Measurements from ENCODE around the gene C10orf95.
"Not testable (repeated sequence)": the region's sequence is repeated elsewhere in the genome, so short reads cannot be mapped to it uniquely, and the experiment has no call there.

The C10orf95 gene

DNA sequence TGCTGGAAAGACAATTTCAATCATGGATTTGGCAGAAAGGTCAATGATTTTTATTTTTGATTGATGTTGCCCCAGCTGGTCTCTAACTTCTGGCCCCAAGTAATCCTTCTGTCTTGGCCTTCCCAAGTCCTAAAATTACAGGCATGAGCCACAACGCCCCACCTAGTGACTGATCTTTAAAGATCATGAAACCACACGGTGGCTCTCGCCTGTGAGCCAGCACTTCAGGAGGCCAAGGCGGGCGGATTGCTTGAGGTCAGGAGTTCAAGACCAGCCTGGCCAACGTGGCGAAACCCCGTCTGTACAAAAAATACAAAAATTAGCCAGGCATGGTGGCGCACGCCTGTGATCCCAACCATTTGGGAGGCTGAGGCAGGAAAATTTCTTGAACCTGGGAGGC, 12.6 kb upstream of the C10orf95 start:
- ATAC-seq: no peak

DNA sequence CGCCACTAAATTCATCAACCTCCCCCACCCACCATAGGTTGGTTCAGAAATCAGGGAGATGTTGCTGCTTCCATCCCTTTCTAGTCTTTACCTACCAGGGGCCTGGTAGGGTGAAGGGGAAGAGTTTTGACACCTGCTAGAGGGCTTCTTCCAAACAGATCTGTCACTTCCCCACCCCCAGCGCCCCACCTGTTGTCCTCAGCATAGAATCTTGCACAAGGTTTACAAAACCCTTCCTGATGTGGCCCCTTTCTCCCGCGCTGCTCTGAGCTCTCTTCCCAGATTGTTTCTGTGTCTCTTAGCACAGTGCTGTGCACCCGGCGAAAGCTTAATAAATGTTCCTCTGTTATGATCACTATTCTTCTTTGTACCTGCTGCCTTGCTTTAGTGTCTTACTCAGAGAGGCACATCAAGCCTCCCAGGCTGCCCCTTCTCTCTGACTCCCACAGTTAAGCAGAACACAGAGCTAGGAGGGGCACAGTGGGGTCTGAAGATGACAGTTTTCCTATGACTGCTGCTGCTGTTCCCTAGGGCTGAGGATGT, 11.2 kb upstream of the C10orf95 start:
- ATAC-seq: no peak

DNA sequence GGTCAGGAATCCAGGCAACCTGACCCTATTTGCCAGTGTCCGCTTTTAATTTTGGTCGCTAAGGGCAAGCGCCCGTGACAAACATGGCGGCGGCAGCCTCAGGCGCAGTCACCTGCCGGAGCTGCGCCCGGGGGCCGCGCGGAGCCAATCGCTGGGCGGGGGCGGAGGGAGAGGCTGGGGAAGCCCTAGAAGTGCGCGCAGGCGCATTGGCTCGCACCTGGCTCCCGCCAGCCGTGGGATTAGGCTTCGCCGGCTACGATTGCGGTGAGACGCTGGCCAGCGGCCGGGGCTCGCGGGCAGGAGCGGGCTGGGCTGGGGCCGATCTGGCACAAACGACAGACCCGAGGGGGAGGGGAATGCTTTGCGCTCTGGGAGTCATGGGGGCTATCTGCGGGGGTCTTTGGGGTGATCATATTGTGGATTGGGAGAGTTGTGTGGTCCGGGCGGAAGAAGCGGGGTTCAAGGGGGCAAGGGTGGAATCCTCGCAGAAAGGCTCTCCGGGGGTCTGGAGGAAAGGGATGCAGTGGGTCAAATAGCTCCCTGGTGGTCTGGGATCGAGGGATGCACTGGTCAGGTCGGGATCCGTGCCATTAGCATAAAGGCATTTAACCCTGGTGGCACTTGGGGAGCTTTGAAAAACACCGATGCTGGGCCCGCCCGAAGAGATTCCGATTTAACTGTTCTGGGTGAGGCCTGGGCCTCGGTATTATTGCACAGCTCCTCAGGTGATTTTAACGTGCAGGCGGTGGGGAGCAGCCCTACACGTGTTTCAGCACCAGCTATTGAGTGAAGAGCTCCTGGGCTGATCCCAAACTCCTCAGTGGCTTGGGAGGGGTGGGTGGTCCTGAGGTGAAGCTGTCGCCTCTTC, 10.1 kb upstream of the C10orf95 start:
- peak; percentile 97 to 98 for ATAC-seq

DNA sequence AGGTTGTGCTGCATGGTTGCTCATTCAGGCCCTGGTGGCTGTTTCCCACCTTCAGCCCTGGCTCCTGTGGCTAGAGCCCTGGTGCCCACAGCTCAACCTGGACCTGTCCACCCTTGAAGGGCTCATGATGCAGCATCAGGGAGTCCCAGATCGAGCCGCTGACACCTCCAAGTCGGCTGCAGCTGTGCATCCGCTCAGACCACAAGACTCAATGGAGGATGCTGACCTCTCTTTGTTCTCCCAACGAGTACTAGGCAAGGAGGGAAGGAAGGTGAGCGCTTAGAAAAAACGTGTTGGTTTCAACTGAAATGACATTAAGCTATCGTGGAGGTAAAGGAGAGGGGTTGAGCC, 9.5 kb upstream of the C10orf95 start:
- peak; percentile 8 to 11 for ATAC-seq

DNA sequence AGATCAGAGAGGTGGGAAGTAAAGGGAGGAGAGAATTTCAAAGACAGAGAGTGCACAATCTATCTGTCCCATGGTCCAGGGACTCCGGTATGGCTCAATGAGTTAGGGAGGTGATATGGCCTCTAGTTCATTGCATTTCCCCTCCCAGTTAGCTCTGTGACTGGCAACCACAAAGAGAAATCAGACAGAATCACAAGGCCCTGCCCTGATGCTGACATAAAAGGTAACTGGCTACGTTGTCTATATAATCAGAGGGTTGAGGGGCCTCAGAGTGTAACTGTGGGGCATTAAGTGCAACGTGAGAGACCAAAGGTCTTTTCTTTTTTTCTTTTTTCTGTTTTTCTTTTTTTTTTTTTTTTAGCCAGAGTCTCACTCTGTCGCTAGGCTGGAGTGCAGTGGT, 7.3 kb upstream of the C10orf95 start:
- ATAC-seq: no peak

DNA sequence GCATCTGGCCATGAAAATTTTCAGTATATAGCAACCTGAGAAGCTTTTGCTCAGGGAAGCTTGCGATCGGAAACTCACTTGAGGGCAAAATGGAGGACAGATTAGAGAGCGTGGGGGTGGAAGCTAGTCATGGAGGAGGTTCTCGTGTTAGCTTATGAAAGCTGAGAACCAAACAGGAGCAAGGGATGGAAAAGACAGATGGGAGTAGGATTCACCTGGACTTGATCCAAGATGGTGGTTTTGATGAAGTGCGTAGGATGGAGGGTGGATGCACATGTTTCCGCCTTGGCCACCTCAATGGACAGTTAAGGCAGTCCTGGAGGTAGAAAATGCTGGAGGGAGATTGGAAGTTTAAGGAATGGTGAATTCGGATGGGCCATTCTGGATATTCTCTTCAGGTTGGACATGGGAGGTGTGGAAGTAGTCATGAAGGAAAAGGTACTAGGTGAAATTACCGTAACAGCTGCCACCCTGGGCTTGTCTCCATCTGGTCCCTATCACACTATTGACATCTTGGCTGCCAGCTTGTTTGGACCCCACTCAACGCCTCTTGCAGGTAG, 6.3 kb upstream of the C10orf95 start:
- no peak for ATAC-seq

DNA sequence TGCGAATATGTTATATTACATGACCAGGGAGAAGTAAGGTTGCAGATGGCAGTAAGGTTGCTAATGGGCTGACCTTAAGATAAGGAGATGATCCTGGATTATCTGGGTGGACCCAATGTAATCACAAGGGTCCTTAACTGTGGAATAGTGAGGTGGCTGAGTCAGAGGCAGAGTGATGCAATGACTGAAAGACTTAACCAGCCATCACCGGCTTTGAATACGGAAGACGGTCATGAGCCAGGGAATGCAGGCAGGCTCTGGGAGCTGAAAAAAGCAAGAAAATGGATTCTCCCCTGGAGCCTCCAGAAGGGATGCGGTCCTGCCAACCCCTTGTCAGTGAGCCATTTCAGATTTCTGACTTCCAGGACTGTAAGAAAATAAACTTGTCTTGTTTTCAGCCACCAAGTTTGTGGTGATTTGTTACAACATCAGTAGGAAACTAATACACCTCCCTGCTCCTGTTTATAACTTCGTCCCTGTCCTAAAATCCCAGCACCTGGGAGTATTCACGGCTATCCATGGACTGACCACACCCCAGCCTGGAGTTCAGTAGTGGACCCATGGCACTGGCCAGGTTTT, 4.6 kb upstream of the C10orf95 start:
- ATAC-seq: no peak

DNA sequence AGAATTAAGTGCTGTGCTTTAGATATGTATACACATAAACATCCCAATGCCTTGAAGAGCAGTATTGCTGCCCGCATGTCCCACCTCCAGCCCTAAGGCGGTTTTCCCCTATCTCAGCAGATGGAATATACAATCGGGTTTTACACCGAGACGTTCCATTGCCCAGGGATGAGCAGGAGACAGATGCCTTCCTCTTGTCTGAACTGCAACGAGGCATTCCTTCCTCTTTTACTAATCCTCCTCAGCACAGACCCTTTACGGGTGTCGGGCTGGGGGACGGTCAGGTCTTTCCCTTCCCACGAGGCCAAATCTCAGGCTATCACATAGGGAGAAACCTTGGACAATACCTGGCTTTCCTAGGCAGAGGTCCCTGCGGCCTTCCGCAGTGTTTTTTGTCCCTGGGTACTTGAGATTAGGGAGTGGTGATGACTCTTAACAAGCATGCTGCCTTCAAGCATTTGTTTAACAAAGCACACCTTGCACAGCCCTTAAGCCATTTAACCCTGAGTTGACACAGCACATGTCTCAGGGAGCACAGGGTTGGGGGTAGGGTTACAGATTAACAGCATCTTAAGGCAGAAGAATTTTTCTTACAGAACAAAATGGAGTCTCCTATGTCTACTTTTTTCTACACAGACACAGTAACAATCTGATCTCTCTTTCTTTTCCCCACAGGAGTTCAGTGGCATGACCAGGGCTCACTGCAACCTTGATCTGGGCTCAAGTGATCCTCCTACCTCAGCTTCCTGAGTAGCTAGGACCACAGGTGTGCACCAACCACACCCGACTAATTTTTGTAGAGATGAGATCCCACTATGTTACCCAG, 3.5 kb upstream of the C10orf95 start:
- not testable (repeated sequence) for ATAC-seq

DNA sequence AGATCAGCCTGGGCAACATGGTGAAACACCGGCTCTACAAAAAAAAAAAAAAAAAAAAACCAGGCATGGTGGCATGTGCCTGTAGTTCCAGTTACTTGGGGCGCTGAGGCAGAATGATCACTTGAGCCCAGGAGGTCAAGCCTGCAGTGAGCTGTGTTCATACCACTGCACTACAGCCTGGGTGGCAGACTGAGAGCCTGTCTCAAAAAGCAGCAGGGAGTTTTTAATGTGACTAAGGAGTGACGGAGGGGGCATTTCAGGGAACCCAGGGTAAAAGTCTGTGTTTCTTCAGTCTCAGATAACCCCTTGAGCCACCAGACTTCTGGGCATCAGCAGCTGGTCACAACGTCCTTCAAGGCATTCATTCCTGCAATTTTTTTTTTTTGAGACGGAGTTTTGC, 2.2 kb upstream of the C10orf95 start:
- no peak for ATAC-seq

DNA sequence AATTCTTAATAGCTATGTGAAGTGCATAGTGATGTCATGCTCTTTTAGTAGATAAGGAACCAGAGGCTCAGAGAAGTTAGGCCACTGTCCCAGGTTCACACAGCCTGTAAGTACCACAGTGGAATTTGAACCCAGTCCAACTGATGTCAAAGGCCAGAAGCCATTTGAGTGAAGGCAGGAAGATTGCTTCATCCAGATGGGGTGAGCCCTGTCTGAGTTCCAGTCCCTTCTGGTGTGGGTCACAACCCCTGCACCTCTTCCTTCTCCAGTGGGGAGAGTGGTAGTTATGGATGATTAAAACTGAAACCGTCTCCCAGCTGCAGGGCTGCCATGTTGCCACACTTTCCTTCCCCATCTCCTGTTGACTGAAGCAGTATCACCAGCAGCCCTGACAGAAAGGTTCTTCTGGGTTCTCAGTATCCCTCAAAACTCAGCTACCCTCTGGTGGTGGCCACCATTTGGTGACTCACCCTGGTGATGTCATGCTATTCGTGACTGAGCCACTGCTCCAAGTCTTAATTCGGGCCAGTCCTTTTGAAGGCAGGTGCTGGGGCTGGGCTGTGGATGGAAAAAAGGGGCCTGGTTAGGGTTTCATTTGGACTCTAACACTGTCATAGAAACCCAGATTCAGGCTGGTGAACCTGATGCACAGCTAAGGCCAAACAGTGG, 1.5 kb upstream of the C10orf95 start:
- peak; percentile 61 to 65 for ATAC-seq

DNA sequence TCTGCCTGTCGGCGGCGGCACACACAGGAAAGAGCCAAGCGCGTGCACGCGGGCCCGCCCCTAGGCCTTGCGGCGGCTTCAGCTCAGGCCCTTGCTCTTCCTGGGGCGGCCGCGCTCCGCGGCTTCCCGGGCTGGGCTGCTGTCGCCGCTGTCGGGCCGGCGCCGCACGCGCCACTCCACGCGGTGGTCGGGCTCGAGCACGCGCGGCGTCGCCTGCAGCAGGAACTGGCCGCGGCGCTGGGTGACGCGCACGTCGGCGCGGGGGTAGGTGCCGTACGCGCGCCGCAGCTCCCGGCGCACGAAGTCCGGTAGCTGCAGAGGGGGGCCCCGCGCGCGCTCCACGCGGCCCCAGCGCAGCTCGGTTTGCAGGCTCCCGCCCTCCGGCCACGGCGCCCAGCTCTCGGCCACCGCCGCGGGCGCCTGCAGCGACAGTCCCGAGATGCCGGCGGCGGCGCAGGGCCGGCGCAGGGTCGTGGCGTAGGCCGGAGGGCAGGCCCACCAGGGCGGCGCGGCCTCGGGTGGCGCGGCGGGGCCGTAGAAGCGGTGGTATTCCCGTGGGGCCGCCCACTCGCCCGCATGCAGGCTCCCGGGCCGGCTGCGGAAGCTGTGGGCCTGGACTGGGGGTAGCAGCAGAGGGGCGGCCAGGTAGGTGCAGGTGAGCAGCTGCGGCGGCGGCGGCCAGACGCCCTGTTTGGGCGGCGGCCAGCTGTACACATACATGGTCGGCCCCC, 804 bp downstream of the C10orf95 start:
- ATAC-seq: peak; percentile 75 to 78

DNA sequence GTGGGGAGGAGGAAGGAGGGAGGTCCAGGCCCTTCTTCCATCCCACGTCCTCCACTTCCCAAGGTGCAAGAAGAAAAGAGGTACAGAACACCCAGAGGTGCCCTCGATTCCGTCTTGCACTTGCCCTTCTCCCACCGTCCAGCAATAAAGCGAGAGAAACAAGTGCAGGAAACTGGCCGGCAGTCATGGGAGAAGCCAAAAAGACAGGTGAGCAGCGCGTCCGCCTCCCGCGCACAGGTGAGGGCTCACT, 1.3 kb downstream of the C10orf95 start:
- no peak for ATAC-seq

DNA sequence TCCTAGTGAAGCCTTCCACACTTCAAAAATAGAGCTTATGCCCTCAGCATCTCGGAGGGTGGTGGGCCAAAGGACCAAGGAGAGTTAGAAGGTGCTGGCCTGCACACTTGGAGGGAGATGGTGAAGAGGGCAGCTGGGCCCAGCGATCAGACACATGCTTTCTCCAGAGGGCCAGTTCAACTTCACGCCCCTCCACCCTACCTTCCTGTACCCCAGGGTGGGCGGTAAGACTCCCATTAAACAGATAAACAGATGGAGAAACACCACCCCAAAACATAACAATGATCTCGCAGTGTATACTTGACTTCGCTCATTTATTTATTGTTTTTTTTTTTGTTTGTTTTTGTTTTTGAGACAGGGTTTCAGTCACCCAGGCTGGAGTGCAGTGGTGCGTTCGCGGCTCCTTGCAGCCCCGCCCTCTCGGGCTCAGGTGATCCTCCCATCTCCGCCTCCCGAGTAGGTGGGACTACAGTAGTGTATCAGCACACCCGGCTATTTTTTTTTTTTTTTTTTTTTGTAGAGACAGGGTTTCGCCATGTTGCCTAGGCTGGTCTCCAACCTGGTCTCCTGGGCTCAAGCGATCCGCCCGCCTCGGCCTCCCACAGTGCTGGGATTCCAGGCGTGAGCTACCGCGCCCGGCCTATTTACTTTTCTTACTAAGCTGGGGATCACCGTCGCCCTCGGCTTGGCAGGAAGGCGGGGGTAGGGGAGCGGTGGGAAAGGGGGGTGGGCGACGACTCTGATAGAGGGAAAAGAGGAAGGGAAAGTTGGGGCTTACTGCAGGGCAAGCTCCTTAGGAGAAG, 1.8 kb downstream of the C10orf95 start:
- peak; percentile 66 to 67 for ATAC-seq

DNA sequence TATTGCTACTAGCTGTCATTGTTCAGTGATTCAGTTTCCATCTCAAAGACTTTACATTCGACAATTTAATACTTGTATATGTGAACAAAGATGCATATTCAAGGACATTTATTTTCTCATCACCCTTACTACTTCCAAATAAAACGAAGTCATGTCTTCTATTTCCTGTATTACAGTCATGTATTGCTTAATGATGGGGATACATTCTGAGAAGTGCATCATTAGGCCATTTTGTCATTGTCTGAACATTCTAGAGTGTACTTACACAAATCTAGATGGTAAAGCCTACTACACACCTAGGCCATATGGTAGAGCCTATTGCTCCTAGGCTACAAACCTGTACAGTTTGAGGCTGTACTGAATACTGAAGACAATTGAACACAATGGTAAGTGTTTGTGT, 6.5 kb downstream of the C10orf95 start:
- no peak for ATAC-seq

DNA sequence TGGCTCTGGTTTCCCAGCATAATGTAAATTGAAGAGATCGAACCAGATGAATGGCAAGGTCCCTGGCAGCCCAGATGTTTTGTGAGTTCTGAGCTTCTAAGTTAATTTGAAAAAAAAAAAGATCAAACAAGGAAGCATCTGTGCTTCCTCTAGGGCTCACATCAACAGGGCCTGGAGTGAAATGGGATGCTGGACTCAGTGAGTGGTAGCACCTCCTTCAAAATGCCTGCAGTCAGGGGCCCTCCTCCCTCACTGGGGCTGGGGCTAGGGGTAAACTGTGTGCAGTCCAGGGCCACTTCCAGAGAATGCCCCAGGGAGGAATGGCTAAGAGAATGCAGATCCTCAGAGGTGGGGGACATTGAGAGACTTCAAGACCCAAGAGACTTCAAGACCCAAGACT, 13.0 kb downstream of the C10orf95 start:
- ATAC-seq: no peak

DNA sequence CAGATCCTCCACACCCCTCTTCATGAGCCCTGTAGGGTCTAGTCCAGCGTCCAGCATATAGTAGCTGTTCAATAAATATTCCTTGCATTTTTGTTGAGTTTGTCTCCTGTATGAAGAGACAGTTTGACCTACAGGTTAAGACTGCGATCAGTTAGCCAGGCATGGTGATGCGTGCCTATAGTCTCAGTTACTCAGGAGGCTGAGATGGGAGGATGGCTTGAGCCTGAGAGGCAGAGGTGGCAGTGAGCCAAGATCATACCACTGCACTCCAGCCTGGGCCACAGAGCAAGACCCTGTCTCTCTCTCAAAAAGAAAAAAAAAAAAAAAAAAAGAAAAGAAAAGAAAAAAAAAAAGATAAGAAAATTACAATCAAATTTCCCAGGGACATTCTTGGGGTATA, 13.8 kb downstream of the C10orf95 start:
- no peak for ATAC-seq

DNA sequence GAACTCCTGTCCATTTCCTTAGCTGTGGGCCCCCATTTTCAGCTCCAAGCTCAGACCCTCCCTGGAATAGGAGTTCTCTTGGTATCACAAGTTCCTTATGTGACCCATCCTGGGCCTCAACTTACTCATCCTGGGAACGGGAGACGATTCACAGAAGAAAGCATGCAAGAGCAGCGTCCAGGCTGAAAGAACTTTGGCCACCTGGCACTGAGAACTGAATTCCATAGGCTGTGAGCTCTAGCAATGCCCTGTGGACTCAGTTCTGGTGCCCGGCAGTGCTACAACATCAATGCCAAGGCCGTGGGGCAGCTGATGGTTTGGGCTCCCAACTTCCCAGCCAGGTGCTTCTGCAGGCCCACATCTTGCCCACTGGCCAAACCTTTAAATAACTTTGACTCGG, 15.0 kb downstream of the C10orf95 start:
- no peak for ATAC-seq

DNA sequence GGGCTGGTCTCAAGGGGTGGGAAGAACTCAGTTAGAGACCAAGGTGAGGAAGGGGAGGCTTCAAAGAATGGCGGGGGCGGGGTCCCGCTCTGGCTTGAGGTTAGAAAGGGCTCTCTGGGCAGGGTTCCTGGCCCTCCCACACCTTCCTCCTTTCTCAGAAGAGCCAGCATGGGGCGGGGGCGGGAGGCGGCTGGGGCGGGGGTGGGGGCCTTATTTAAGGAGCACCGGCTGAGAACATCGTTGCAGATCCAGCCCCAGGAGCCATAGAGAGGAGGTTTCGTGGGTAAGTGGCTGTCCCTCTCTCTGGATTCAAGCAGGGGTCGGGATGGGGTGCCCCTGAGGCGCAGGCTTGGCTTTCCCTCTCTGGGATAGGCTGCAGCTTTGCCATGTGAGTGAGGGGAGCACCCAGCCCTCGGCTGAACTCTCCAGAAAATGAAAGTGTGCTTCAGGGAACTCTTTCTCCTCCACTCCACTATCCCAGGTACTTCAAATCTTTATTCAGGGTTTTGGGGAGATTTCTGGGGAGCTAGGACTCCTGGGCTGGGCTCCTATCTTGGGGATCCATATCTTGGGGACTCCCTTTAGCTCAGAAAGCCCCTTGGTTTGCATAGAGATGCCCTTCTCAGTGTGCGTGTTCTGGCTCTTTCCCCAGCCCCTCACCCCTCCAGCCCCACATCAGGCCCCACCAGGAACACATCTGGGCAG, 15.7 kb downstream of the C10orf95 start:
- ATAC-seq: no peak

DNA sequence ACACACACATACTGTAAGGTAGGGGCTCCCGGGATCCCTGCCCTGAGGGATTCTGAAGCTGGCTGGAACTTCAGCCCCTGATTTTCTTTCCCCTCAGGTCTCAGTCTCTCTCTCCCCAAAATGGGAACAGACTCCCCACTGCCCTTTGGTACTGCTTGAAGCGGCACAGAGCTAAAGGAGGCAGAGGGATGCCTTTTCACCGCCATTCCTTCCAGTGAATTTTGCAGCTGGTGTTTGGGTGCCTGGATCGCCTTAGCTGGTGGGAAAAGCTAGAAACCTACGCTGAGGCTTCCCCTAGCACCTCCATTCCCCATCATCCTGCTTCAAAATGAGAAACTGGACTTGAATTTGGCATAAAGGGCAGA, 16.2 kb downstream of the C10orf95 start:
- ATAC-seq: no peak

DNA sequence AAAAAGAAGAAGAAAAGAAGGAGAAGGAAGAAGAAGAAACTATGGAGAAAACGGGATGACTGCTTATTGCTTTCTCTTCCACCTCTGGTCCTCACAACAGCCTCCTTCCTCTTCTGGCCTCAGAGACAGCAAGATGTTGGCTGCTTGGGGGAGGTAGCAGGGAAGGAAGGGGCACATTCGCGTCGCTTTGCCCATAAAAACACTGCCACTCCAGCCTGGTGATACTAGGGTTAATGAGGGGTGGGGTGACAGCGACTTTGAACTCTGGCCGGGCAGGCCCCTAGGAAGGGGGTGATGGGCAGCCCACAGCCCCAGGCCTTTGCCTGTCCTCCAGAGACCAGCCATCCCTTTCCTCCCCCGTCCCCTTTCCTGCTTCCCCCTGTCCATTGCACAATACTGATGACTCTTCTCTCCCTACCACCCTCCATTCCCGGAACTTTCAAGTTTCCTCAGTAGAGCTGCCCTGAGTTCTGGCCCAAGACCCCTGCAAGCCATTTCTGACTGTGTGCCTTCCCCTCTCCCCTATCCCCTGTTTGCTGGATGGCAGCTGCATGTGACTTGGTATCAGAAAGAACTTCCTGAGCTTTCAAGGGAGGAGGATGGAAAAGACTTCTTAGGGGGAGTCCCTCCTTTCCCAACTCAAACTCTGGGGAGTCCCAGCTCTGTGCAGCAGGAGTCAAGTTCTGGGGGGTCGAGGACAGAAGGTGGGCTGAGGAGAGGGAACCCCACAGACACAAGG, 16.8 kb downstream of the C10orf95 start:
- no peak for ATAC-seq
